Fibroblast of lung (primary cell): ENCODE measurements around the gene RAB40AL.

Experiments used
- CTCF ChIP-seq, 2 donors: IDR thresholded peaks in 1 of 2; conservative IDR thresholded peaks in 1 of 2; 1 replicate in 1 of 2; 2 replicates in 1 of 2; pipeline ENCODE4 v1.5.1; 2011 to 2012; ENCODE audit warnings: low read length in 2 of 2, control low read depth in 1 of 2, inconsistent platforms in 1 of 2, low read depth in 1 of 2, mild to moderate bottlenecking in 1 of 2
- EZH2 ChIP-seq: IDR thresholded peaks from 2 replicates; pipeline ENCODE4 v1.5.1; 2012; ENCODE audit warnings: low read length, control low read depth, mild to moderate bottlenecking; ENCODE audit errors: missing control alignments

GRCh38 chrX:102902355-102902754 lies 34.7 kb upstream of the RAB40AL start:
- TF ChIP-seq CTCF (conservative IDR thresholded peaks at IDR 0.05 in 1 of 2, IDR thresholded peaks at IDR 0.05 in 1 of 2; ENCODE audit: low read depth in 1 of 2, low read length in 2 of 2) (no peak), EZH2 (no peak)
